A549 (cell line): ENCODE data around the gene FAM131A. TPM values are rescaled to one million over a fixed set of nuclear protein-coding genes. Genes with fewer than 3 reads are reported as not detected.

ENCODE experiments used
- ATAC-seq, 2 experiments: fragments of 200-7000 bp in 1 of 2; fragments of >200 bp in 1 of 2; cut with Nextera tagmentation in 1 of 2; cut with Tn5 transposase in 1 of 2; 3 replicates each; pipeline versions ENCODE4 v1.8.0 to v1.9.1; 2018 to 2020; ENCODE audit warnings: mild to moderate bottlenecking in 1 of 2, moderate library complexity in 1 of 2
- CTCF ChIA-PET: fragments of 300-600 bp; sonication (Branson Sonifier 250); formaldehyde crosslinking; extraction: SDS; loops from one replicate; lab custom pipeline; 2021; ENCODE audit warnings: antibody characterized with exemption, inconsistent platforms; lab: Yijun Ruan, JAX
- POLR2A ChIA-PET: fragments of 350-600 bp; formaldehyde crosslinking; extraction: SDS; loops from one replicate; lab custom pipeline; 2021; ENCODE audit warnings: antibody characterized with exemption, inconsistent platforms; lab: Yijun Ruan, JAX
- DNase-seq, 2 experiments: peaks; one replicate each; pipeline versions ENCODE4 v3.0.0 to v3.0.0-alpha.2; 2011 to 2016; ENCODE audit warnings: low read depth in 1 of 2, low spot score in 1 of 2
- FAIRE-seq: peaks from 2 replicates; lab custom pipeline; 2011; peaks lifted over from hg19 to GRCh38; lab: Jason Lieb, UNC
- H3K27ac ChIP-seq, 2 experiments: fragments of >200 bp; sonication (Bioruptor Twin); formaldehyde crosslinking; 3 replicates each; pipeline ENCODE4 v1.5.1; 2016 to 2017
- H3K4me1 ChIP-seq: fragments of >200 bp; sonication (Bioruptor Twin); formaldehyde crosslinking; 3 replicates; pipeline ENCODE4 v1.6.1; 2016
- H3K4me2 ChIP-seq: fragments of >200 bp; sonication (Bioruptor Twin); formaldehyde crosslinking; 3 replicates; pipeline ENCODE4 v1.6.1; 2016
- H3K4me3 ChIP-seq: fragments of >200 bp; sonication (Bioruptor Twin); formaldehyde crosslinking; 3 replicates; pipeline ENCODE4 v1.5.1; 2016
- H3K9me3 ChIP-seq: fragments of >200 bp; sonication (Bioruptor Twin); formaldehyde crosslinking; 3 replicates; pipeline ENCODE4 v1.6.1; 2016
- CBX2 ChIP-seq: fragments of 200-600 bp; sonication (generic); IDR thresholded peaks from 2 replicates; pipeline ENCODE4 v1.6.1; 2016; ENCODE audit warnings: low read depth, mild to moderate bottlenecking, borderline replicate concordance
- CEBPB ChIP-seq, 2 experiments: fragments of >200 bp in 1 of 2; sonication (Bioruptor Twin) in 1 of 2; formaldehyde crosslinking in 1 of 2; IDR thresholded peaks; 2 replicates each; pipeline ENCODE4 v1.6.1; 2012 to 2016
- CHD2 ChIP-seq: fragments of 150-350 bp; IDR thresholded peaks from 2 replicates; pipeline ENCODE4 v1.6.1; 2014; ENCODE audit warnings: low read length; ENCODE audit not compliant: partially characterized antibody
- EP300 ChIP-seq, 2 experiments: fragments of >200 bp; sonication (Bioruptor Twin); formaldehyde crosslinking; IDR thresholded peaks; 2 replicates in 1 of 2; 3 replicates in 1 of 2; pipeline ENCODE4 v1.6.1; 2016 to 2017
- FOSL2 ChIP-seq, 2 experiments: fragments of 450-650 bp in 1 of 2; fragments of >200 bp in 1 of 2; sonication (Bioruptor Twin) in 1 of 2; formaldehyde crosslinking; IDR thresholded peaks; 2 replicates each; pipeline versions ENCODE4 v1.5.0 to v1.6.1; 2016 to 2020; ENCODE audit warnings: mild to moderate bottlenecking in 1 of 2, moderate library complexity in 1 of 2
- FOXS1 ChIP-seq: fragments of 250-450 bp; sonication (Bioruptor Pico); IDR thresholded peaks from 2 replicates; pipeline ENCODE4 v1.5.0; 2020; ENCODE audit warnings: mild to moderate bottlenecking, moderate library complexity
- HEYL ChIP-seq: fragments of 250-450 bp; sonication (Bioruptor Pico); IDR thresholded peaks from 2 replicates; pipeline ENCODE4 v1.8.0; 2021; ENCODE audit warnings: mild to moderate bottlenecking, moderate library complexity
- HOXA7 ChIP-seq: fragments of 250-450 bp; sonication (Bioruptor Pico); IDR thresholded peaks from 2 replicates; pipeline ENCODE4 v1.5.0; 2020; ENCODE audit warnings: mild to moderate bottlenecking, moderate library complexity
- JUN ChIP-seq, 2 experiments: fragments of >200 bp; sonication (Bioruptor Twin); formaldehyde crosslinking; IDR thresholded peaks; 2 replicates in 1 of 2; 3 replicates in 1 of 2; pipeline ENCODE4 v1.6.1; 2016 to 2017
- MYC ChIP-seq: IDR thresholded peaks from 2 replicates; pipeline ENCODE4 v1.6.1; 2012; ENCODE audit warnings: mild to moderate bottlenecking, inconsistent platforms, low read length, improper control_type of control experiment, borderline replicate concordance
- NFE2L2 ChIP-seq: fragments of 150-350 bp; conservative IDR thresholded peaks from 2 replicates; pipeline ENCODE4 v1.6.1; 2014; ENCODE audit warnings: low read length
- PHF8 ChIP-seq: fragments of 200-600 bp; sonication (generic); IDR thresholded peaks from 2 replicates; pipeline ENCODE4 v1.6.1; 2016; ENCODE audit warnings: low read depth, mild to moderate bottlenecking, antibody characterized with exemption, moderate library complexity, borderline replicate concordance
- POLR2A ChIP-seq: IDR thresholded peaks from 2 replicates; pipeline ENCODE4 v1.6.1; 2012; ENCODE audit warnings: mild to moderate bottlenecking, low read length
- ZNF302 ChIP-seq: fragments of 250-450 bp; sonication (Bioruptor Pico); IDR thresholded peaks from 2 replicates; pipeline ENCODE4 v1.9.0; 2021; ENCODE audit warnings: inconsistent platforms, mild to moderate bottlenecking, moderate library complexity
- WGBS: methylation state at CpG from one replicate; pipeline ENCODE4 v1.1.6; 2017; ENCODE audit errors: missing lambda C conversion rate; 5-methylcytosine and 5-hydroxymethylcytosine counted together
- polyA plus RNA-seq, 4 experiments: library from polyadenylated mRNA; depleted of rRNA in 3 of 4; stranded (reverse); fragments of >200 nt; fragmentation: RNase III in 1 of 4; extraction: RNeasy Plus Mini Kit Qiagen cat#74134 plus additional on column Dnase treatment in 1 of 4; gene quantifications; 2 replicates in 3 of 4; 3 replicates in 1 of 4; pipeline ENCODE4 v1.2.3, GENCODE V29; 2011 to 2017
- TF ChIP-seq, protein P1 (sequence below): fragments of 150-350 bp; IDR thresholded peaks from 2 replicates; pipeline ENCODE4 v1.6.1; 2014; ENCODE audit warnings: low read depth, mild to moderate bottlenecking, low read length
- TF ChIP-seq, protein P2 (sequence below): fragments of 200-600 bp; sonication (generic); IDR thresholded peaks from 2 replicates; pipeline ENCODE4 v1.6.1; 2016; ENCODE audit warnings: antibody characterized with exemption, mild to moderate bottlenecking, moderate library complexity
- TF ChIP-seq, protein P3 (sequence below): IDR thresholded peaks from 2 replicates; pipeline ENCODE4 v1.6.1; 2012
- TF ChIP-seq, protein P4 (sequence below): fragments of >200 bp; sonication (Bioruptor Twin); formaldehyde crosslinking; IDR thresholded peaks from 2 replicates; pipeline ENCODE4 v1.6.1; 2016
- TF ChIP-seq, protein P5 (sequence below): IDR thresholded peaks from 2 replicates; pipeline ENCODE4 v1.6.1; 2012
- TF ChIP-seq, protein P6 (sequence below): fragments of >200 bp; sonication (Bioruptor Twin); formaldehyde crosslinking; IDR thresholded peaks from 3 replicates; pipeline ENCODE4 v1.5.1; 2016
- TF ChIP-seq, protein P7 (sequence below): fragments of >200 bp; sonication (Bioruptor Twin); formaldehyde crosslinking; IDR thresholded peaks from 3 replicates; pipeline ENCODE4 v1.6.1; 2016

The FAM131A gene
- polyA plus RNA-seq, 2 of the 4 experiments (the other 2 are of a cell fraction): 5.2 to 6.1 TPM

DNA sequence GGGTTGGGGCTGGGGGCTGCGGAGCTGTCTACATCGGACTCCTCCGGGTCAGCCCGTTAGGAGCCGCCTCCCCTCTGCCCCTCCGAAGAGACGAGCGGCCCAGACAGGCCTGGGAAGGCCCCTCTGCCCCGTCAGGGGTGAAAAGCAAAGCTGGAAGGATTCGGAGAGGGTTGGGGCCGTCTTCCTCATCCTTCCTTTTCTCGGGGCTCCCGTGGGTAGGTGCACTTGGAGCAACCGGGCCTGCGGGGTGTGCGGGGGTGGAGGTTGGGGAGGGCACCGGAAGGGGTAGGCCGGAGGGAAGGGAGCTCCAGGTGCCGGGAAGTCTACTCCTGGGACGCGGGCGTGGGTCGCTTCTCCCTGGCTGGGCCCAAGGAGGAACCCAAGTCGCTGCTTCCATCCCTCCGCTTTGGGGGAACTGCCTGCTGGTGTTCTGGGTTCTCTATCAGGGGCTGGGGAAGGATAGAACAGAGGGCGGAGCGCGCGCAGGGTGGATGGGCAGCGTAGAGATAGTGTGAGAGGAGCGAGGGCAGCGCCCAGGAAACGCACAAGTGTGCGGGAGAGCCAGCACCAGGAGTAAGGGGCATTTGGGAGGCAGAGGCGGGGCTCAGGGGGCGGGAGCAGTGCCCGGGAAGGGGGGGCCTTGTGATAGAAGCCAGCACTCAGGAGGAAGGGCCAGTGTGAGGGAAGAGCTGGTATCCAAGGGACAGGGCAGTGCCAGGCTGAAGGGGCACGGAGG lies 24.7 kb downstream of the FAM131A start:
- 2% methylated on average over 27 of the region's 38 CpGs for WGBS
- no peak for FAIRE-seq
- peak; percentile 64 for TF ChIP-seq POLR2A
- TF ChIP-seq, protein P1, sequence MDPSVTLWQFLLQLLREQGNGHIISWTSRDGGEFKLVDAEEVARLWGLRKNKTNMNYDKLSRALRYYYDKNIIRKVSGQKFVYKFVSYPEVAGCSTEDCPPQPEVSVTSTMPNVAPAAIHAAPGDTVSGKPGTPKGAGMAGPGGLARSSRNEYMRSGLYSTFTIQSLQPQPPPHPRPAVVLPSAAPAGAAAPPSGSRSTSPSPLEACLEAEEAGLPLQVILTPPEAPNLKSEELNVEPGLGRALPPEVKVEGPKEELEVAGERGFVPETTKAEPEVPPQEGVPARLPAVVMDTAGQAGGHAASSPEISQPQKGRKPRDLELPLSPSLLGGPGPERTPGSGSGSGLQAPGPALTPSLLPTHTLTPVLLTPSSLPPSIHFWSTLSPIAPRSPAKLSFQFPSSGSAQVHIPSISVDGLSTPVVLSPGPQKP: no peak
- no peak for TF ChIP-seq ZNF302
- TF ChIP-seq CBX2: no peak
- TF ChIP-seq FOXS1 (CRISPR knock-in tag): no peak
- no peak for TF ChIP-seq JUN (IDR thresholded peaks at IDR 0.05)
- Histone ChIP-seq H3K4me3 (peak overlapping the region; percentile 79), H3K4me1 (peaks cover 20% of the 10 kb centered on the region), H3K27ac (peak overlapping the region; percentile 94 to 97), H3K9me3 (no peaks in the 10 kb centered on the region), H3K4me2 (peak overlapping the region; percentile 97)
- ChIA-PET POLR2A (interaction anchor here (0.6 to 1.4 kb wide), 7 partner anchors 10 to 1293 kb away, joined by 3 to 4 read pairs (median 3); no protein-coding TSS in a partner anchor), CTCF (interaction anchor here (0.5 to 1.6 kb wide), 9 partner anchors 8 to 418 kb away, joined by 3 to 5 read pairs (median 3); partner anchors contain the start of gene FAM131A)
- peak; percentile 36 to 81 for DNase-seq
- ATAC-seq: peak; percentile 62 to 69

DNA sequence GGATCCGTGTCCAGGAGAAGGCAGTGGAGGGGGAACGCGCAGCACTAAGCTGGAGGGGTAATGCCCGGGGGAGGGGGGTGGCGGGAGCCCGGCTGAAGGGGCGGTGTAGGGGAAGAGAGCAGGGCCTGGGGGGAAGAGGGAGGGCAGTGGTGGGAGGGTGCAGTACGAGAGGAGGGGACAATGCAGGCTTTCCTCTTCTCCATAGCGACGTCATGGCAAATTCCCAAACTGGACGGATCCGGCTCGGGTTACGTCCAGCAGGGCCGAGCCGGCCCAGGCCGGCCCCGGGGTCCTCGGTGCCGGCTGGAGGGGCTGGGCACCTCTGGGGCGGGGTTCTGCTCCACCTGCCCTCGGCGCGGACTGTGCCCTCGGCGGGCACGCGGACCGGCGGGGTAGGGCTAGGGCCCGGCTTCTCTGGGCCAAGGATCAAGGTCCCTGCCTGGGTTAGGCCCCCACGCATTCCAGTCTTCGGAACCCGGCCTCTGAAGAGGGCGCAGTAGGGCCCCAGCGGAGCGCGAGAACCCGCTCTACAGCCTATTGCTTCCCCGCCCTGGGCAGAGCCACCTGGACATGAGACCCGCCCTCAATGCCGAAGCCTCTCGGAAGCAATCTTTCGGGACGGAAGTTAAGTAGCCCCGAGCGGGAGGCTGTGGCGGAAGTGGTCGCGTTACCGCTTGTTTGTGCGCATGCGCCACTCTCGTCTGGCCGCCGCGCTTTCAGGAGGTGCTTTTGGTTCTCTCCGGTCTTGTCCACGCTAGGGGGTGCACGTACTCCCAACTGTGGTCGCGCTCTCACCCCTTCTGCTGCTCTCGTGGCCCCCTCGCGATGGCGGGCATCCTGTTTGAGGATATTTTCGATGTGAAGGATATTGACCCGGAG lies 25.5 kb downstream of the FAM131A start:
- DNase-seq (peak; percentile 78 to 97), FAIRE-seq (no peak), ATAC-seq (peak; percentile 67 to 86)
- H3K4me2 ChIP-seq: peak overlapping the region; percentile 97
- POLR2A ChIA-PET: interaction anchor here (0.6 to 1.4 kb wide), 5 partner anchors 12 to 1294 kb away, joined by 3 to 4 read pairs (median 3); no protein-coding TSS in a partner anchor
- H3K4me3 ChIP-seq: peak overlapping the region; percentile 79
- H3K27ac ChIP-seq: peak overlapping the region; percentile 94 to 97
- no peaks in the 10 kb centered on the region for H3K9me3 ChIP-seq
- H3K4me1 ChIP-seq: peaks cover 20% of the 10 kb centered on the region
- WGBS: under 1% methylated on average over 12 of the region's 68 CpGs
- CTCF ChIA-PET: interaction anchor here (0.6 to 1.6 kb wide), 13 partner anchors 9 to 247 kb away, joined by 3 to 5 read pairs (median 3); partner anchors contain the start of genes FAM131A and THPO
- 0 out of 2 replicates have a peak, but pooled peaks have one; percentile 43 for TF ChIP-seq HEYL (CRISPR knock-in tag)
- no peak for TF ChIP-seq EP300 (IDR thresholded peaks at IDR 0.05)
- no peak for TF ChIP-seq FOSL2 (IDR thresholded peaks at IDR 0.05)
- TF ChIP-seq FOSL2 (CRISPR knock-in tag; IDR thresholded peaks at IDR 0.05): no peak
- TF ChIP-seq CHD2: peak; percentile 69
- 0 out of 2 replicates have a peak, but pooled peaks have one; percentile 9 for TF ChIP-seq MYC
- peak; percentile 48 to 90; a peak in 3 of 5 replicates for TF ChIP-seq JUN (IDR thresholded peaks at IDR 0.05)
- TF ChIP-seq, protein P2, sequence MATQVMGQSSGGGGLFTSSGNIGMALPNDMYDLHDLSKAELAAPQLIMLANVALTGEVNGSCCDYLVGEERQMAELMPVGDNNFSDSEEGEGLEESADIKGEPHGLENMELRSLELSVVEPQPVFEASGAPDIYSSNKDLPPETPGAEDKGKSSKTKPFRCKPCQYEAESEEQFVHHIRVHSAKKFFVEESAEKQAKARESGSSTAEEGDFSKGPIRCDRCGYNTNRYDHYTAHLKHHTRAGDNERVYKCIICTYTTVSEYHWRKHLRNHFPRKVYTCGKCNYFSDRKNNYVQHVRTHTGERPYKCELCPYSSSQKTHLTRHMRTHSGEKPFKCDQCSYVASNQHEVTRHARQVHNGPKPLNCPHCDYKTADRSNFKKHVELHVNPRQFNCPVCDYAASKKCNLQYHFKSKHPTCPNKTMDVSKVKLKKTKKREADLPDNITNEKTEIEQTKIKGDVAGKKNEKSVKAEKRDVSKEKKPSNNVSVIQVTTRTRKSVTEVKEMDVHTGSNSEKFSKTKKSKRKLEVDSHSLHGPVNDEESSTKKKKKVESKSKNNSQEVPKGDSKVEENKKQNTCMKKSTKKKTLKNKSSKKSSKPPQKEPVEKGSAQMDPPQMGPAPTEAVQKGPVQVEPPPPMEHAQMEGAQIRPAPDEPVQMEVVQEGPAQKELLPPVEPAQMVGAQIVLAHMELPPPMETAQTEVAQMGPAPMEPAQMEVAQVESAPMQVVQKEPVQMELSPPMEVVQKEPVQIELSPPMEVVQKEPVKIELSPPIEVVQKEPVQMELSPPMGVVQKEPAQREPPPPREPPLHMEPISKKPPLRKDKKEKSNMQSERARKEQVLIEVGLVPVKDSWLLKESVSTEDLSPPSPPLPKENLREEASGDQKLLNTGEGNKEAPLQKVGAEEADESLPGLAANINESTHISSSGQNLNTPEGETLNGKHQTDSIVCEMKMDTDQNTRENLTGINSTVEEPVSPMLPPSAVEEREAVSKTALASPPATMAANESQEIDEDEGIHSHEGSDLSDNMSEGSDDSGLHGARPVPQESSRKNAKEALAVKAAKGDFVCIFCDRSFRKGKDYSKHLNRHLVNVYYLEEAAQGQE: 0 out of 2 replicates have a peak, but pooled peaks have one; percentile 35
- TF ChIP-seq HOXA7: no peak
- peak; percentile 66 for TF ChIP-seq POLR2A
- no peak for TF ChIP-seq NFE2L2
- TF ChIP-seq, protein P3, sequence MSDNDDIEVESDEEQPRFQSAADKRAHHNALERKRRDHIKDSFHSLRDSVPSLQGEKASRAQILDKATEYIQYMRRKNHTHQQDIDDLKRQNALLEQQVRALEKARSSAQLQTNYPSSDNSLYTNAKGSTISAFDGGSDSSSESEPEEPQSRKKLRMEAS: peak; percentile 81
- TF ChIP-seq, protein P4, sequence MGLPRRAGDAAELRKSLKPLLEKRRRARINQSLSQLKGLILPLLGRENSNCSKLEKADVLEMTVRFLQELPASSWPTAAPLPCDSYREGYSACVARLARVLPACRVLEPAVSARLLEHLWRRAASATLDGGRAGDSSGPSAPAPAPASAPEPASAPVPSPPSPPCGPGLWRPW: no peak
- TF ChIP-seq FOXS1 (CRISPR knock-in tag): no peak
- no peak for TF ChIP-seq CEBPB (IDR thresholded peaks at IDR 0.05)
- TF ChIP-seq, protein P5, sequence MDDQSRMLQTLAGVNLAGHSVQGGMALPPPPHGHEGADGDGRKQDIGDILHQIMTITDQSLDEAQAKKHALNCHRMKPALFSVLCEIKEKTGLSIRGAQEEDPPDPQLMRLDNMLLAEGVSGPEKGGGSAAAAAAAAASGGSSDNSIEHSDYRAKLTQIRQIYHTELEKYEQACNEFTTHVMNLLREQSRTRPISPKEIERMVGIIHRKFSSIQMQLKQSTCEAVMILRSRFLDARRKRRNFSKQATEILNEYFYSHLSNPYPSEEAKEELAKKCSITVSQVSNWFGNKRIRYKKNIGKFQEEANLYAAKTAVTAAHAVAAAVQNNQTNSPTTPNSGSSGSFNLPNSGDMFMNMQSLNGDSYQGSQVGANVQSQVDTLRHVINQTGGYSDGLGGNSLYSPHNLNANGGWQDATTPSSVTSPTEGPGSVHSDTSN: peak; percentile 78
- TF ChIP-seq PHF8: peak; percentile 66; the same call in 1 of the 2 replicates
- TF ChIP-seq, protein P6, sequence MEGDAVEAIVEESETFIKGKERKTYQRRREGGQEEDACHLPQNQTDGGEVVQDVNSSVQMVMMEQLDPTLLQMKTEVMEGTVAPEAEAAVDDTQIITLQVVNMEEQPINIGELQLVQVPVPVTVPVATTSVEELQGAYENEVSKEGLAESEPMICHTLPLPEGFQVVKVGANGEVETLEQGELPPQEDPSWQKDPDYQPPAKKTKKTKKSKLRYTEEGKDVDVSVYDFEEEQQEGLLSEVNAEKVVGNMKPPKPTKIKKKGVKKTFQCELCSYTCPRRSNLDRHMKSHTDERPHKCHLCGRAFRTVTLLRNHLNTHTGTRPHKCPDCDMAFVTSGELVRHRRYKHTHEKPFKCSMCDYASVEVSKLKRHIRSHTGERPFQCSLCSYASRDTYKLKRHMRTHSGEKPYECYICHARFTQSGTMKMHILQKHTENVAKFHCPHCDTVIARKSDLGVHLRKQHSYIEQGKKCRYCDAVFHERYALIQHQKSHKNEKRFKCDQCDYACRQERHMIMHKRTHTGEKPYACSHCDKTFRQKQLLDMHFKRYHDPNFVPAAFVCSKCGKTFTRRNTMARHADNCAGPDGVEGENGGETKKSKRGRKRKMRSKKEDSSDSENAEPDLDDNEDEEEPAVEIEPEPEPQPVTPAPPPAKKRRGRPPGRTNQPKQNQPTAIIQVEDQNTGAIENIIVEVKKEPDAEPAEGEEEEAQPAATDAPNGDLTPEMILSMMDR: peak; percentile 41
- TF ChIP-seq, protein P7, sequence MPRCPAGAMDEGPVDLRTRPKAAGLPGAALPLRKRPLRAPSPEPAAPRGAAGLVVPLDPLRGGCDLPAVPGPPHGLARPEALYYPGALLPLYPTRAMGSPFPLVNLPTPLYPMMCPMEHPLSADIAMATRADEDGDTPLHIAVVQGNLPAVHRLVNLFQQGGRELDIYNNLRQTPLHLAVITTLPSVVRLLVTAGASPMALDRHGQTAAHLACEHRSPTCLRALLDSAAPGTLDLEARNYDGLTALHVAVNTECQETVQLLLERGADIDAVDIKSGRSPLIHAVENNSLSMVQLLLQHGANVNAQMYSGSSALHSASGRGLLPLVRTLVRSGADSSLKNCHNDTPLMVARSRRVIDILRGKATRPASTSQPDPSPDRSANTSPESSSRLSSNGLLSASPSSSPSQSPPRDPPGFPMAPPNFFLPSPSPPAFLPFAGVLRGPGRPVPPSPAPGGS: 0 out of 3 replicates have a peak, but pooled peaks have one; percentile 52
